Thyroid gland (tissue), 4 donors: ENCODE data around the gene DBF4B. TPM values are rescaled to one million over a fixed set of nuclear protein-coding genes. Genes with fewer than 3 reads are reported as not detected.

Source experiments
- DNase-seq, 2 donors: peaks; one replicate each; pipeline ENCODE4 v3.0.0-alpha.2; 2019
- H3K27ac ChIP-seq, 3 donors: fragments of 200-600 bp; sonication (generic); 1 replicate in 2 of 3; 2 replicates in 1 of 3; pipeline ENCODE4 v1.5.1; 2016 to 2019; ENCODE audit warnings: mild to moderate bottlenecking in 1 of 3, moderate library complexity in 1 of 3
- H3K27me3 ChIP-seq: fragments of 200-600 bp; sonication (generic); one replicate; pipeline ENCODE4 v1.5.1; 2019
- H3K36me3 ChIP-seq, 2 donors: fragments of 200-600 bp; sonication (generic); one replicate each; pipeline ENCODE4 v1.5.1; 2016 to 2019
- H3K4me1 ChIP-seq, 2 donors: fragments of 200-600 bp; sonication (generic); one replicate each; pipeline ENCODE4 v1.5.1; 2017 to 2019
- H3K4me3 ChIP-seq, 3 donors: fragments of 200-600 bp; sonication (generic); replicated peaks in 1 of 3; 1 replicate in 2 of 3; 2 replicates in 1 of 3; pipeline ENCODE4 v1.5.1; 2016; ENCODE audit warnings: mild to moderate bottlenecking in 1 of 3
- H3K9me3 ChIP-seq: fragments of 200-600 bp; sonication (generic); one replicate; pipeline ENCODE4 v1.5.1; 2017
- CTCF ChIP-seq, 6 experiments: fragments of 200-600 bp in 3 of 6; fragments of 450-650 bp in 3 of 6; sonication (generic) in 3 of 6; IDR thresholded peaks; one replicate each; pipeline ENCODE4 v1.5.1; 2016 to 2019; ENCODE audit warnings: antibody characterized with exemption in 6 of 6, mild to moderate bottlenecking in 2 of 6, inconsistent platforms in 1 of 6, moderate library complexity in 1 of 6
- POLR2A ChIP-seq, 2 donors: fragments of 450-650 bp; IDR thresholded peaks; one replicate each; pipeline ENCODE4 v1.6.1; 2017; ENCODE audit warnings: antibody characterized with exemption in 2 of 2, mild to moderate bottlenecking in 2 of 2, moderate library complexity in 1 of 2
- WGBS, 2 donors: methylation state at CpG; one replicate each; pipeline ENCODE4 v1.1.5; 2017; 5-methylcytosine and 5-hydroxymethylcytosine counted together
- intact Hi-C: fragments of 100-400 bp; cut with DNase I; formaldehyde crosslinking; loops from one replicate; pipeline ENCODE4 v1.15.1; 2023
- total RNA-seq, 4 donors: library from RNA; depleted of rRNA; stranded (reverse); fragments of >200 nt; gene quantifications; one replicate each; pipeline ENCODE4 v1.2.3, GENCODE V29; 2016

The DBF4B gene
- total RNA-seq, result 1 to 10 TPM; 2.4 to 8.0 (median 5.1) TPM

DNA sequence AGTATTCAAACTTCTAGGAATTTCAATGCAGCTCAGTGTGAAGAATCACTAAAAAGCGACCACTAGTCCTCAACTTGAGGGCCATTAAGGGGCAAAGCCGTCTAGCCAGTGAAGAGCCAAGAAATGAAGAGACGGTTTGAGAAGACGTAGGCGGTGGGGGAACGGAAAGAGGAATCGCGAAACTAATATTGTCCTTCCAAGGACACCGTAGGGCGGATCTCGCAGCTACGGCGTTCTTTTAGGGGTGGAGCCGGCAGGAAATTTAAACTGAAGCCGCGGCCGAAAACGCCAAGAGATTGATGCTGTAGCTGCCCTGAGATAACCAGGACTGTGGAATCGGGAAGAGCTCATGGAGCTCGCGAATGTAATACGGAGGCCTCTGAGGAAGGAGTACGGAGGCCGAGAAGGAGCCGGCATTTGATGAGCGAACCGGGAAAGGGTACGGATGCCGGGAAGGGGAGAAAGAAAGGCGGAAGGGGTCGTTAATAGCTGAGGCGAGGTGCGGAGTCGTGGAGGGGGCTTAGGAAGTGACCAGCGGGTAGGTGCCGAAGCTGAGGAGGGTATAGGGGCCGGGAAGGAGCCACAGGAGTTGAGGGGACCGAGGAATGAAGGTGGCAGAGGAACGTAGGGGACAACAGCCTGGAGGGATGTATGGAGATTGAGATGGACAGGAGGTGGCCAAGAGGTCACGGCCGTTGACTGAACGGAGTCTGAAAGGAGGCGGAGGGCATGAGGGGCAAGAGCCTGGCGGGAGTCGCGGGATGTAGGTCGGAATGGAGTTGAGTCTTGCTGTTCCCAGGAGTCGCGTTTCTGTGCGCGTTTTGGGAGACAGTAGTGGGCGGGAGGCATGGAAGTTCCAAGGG lies at the start of gene DBF4B:
DBF4B (plus strand) TSS at position 265 of the 863 bp plus-strand sequence; CDS start at position 421, 156 bp downstream.
- Histone ChIP-seq H3K4me3 (peak within 1 kb of the TSS; percentile 23 to 54 (median 38)), H3K9me3 (no peaks in the 10 kb centered on the region), H3K4me1 (peaks cover 10 to 12% of the 10 kb centered on the region in 2 donors), H3K27me3 (no peaks in the 10 kb centered on the region), H3K27ac (peak within 1 kb of the TSS in 2 of 3 donors; percentile 12 to 71), H3K36me3 (no peaks in the 10 kb centered on the region)
- peak; percentile 76 to 78 for DNase-seq
- intact Hi-C loops, result no loop called here
- 1% methylated on average over 52 of the region's 52 CpGs for WGBS, 2 donors
- TF ChIP-seq POLR2A (IDR thresholded peaks at IDR 0.05) (no peak), CTCF (IDR thresholded peaks at IDR 0.05) (peak in 1 of 6 experiments; percentile 36)

DNA sequence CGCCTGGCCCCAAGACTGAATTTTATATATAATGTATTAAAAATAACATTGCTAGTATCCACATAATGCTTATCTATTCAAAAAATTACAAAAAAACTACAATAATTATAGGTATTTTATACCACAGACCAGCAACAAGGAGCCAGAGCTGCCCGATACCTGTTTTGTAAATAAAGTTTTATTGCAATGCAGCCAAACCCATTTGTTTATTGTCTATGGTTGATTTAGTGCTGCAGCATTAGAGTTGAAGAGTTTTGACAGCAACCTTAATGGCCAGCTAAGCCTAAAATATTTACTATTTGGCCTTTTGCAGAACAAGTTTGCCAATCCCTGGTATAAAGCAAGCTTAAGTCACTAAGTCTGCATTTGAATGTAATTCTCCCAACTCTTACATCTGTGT lies 46.6 kb upstream of the DBF4B start:
- no peaks in the 10 kb centered on the region for H3K36me3 ChIP-seq
- DNase-seq, result no peak
- no peak overlapping the region for H3K27ac ChIP-seq
- H3K4me1 ChIP-seq, result no peaks in the 10 kb centered on the region
- H3K9me3 ChIP-seq, result no peaks in the 10 kb centered on the region
- intact Hi-C loops, result no loop called here
- WGBS, 2 donors, result 95 to 100% methylated on average over 2 of the region's 2 CpGs
- TF ChIP-seq POLR2A (IDR thresholded peaks at IDR 0.05), result no peak
- no peak for TF ChIP-seq CTCF (IDR thresholded peaks at IDR 0.05)
- H3K4me3 ChIP-seq, result no peak overlapping the region
- peaks cover 3% of the 10 kb centered on the region for H3K27me3 ChIP-seq

DNA sequence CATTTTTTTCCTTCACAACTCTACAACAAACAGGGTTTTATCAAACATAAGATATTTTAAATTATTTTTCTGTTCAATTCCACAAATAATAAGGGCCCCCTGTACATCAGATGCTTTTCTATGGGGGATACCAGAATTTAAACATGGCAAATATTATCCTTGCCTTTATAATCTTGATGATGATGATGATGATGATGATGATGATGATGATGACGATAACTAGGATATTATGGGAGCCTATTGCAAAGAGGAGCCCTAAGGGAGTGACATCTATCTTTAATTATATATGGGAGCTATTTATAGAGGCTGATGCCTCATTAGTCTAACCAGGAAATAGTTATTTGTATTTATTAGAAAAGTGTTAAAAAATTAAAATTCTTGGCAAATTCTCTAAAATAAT lies 45.4 kb upstream of the DBF4B start:
- H3K27ac ChIP-seq, result no peak overlapping the region
- intact Hi-C loops, result no loop called here
- H3K4me1 ChIP-seq, result no peaks in the 10 kb centered on the region
- H3K9me3 ChIP-seq, result no peaks in the 10 kb centered on the region
- DNase-seq, result no peak
- H3K4me3 ChIP-seq, result no peak overlapping the region
- 79 to 81% methylated on average over 1 of the region's 1 CpG for WGBS, 2 donors
- H3K36me3 ChIP-seq, result no peaks in the 10 kb centered on the region
- no peaks in the 10 kb centered on the region for H3K27me3 ChIP-seq
- TF ChIP-seq POLR2A (IDR thresholded peaks at IDR 0.05), result no peak
- TF ChIP-seq CTCF (IDR thresholded peaks at IDR 0.05), result no peak

DNA sequence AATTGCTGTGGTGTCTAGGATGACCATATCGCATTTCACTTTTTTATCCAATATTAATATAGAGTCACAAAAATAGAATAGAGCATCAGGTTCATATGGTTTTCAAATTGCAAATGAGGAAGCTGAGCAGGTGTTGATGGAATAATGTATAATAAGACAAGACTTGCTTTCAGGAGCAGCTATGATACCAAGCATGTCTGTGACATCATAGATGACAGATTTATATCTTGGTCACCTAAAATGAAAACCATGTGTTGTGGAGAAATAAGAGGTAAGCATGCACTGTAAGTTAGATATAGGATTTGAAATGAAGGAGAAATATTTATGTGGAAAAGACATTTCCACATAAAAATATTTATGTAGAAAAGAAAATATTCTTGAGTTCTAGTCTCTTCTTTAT lies 43.6 kb upstream of the DBF4B start:
- Histone ChIP-seq H3K4me1 (no peaks in the 10 kb centered on the region), H3K4me3 (no peak overlapping the region), H3K27ac (no peak overlapping the region), H3K36me3 (no peaks in the 10 kb centered on the region), H3K9me3 (no peaks in the 10 kb centered on the region), H3K27me3 (no peaks in the 10 kb centered on the region)
- TF ChIP-seq POLR2A (IDR thresholded peaks at IDR 0.05), result no peak
- TF ChIP-seq CTCF (IDR thresholded peaks at IDR 0.05), result no peak
- intact Hi-C loops, result no loop called here
- WGBS, 2 donors, result 94 to 96% methylated on average over 1 of the region's 1 CpG
- no peak for DNase-seq

DNA sequence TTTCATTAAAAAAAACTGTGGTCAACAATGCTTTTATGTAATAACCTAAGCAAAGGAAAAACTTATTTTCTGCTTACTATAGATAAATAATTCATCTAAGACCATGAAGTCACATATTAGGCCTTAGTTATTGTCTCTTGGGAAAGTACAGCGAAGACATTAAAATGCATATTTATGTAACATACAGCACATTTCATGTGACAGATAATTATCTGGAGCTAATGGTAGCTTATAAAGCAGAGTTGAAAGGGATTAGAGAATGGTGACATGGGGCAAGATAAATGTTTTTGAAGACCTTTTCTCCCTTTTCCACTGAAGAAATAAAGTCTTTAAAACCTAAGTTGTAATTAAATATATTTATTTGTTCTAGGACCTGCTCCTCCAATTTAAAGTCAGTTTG lies 42.5 kb upstream of the DBF4B start:
- DNase-seq, result no peak
- Histone ChIP-seq H3K4me3 (no peak overlapping the region), H3K27me3 (no peaks in the 10 kb centered on the region), H3K36me3 (no peaks in the 10 kb centered on the region), H3K9me3 (no peaks in the 10 kb centered on the region), H3K4me1 (no peaks in the 10 kb centered on the region), H3K27ac (no peak overlapping the region)
- intact Hi-C loops, result no loop called here
- 94% methylated on average over 1 of the region's 1 CpG for WGBS, 2 donors
- TF ChIP-seq POLR2A (IDR thresholded peaks at IDR 0.05) (no peak), CTCF (IDR thresholded peaks at IDR 0.05) (no peak)
